Hindlimb muscle (tissue), 1 donor: ENCODE measurements around the gene MAP3K13. TPM values are rescaled to one million over a fixed set of nuclear protein-coding genes. Genes with fewer than 3 reads are reported as not detected.
"Not testable (repeated sequence)": the region's sequence is repeated elsewhere in the genome, so short reads cannot be mapped to it uniquely, and the experiment has no call there.

Experiments used
- DNase-seq: peaks from one replicate; pipeline ENCODE4 v3.0.0-alpha.2; 2013
- polyA plus RNA-seq: library from polyadenylated mRNA; unstranded; fragments of 120-200 nt; gene quantifications from one replicate; pipeline ENCODE4 v1.2.1, GENCODE V29; 2013; ENCODE audit not compliant: insufficient read length

The MAP3K13 gene
- polyA plus RNA-seq, 1 donor, result 14.0 TPM

DNA sequence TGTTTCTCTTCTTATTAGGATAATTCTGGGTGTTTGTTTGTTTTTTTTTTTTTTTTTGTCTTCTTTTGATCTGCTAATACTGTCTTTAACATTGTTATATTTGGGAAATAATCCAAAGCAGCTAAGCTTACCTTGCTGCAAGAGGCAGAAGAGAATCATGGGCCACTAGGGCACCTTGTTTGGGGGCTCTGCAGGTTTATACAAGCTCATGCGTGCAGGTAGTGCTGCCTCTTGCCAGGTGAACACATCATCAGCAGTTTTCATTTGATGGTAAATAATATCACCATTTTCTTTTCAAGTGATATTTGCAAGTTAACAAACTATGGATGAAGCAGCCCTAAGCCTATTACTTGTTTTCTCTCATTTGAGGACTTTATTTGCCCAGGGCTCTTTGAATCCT lies 37.9 kb downstream of the MAP3K13 start:
- DNase-seq, result no peak

DNA sequence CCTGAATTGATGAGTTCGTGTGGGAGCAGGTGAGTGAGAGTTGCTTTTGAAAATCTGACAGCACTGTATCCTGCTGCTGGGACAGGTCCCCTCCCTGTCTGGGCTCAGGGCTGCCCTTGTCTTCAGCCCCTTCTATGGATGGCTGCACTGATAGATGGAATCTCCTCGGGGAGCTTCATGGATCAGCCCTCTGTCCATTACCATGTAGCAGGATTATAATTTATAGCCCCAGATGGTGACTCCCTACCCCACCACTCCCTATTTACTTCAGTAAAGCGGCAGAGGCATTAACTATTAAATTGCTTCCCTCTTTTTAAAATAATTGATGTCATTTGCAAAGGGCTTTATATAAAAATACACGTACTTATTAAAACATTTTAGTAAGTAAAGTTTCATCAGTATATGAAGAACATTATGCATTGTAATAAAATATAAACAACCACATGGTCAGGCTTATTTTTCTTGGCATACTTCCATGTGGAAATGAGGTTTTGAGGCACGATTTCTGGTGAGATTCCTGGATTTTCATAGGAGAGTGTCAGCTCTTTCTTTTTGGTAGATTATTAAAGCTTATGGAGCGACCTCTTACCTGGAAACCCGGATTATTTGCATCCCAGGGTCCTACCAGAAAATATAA lies 38.5 kb downstream of the MAP3K13 start:
- DNase-seq, result no peak

DNA sequence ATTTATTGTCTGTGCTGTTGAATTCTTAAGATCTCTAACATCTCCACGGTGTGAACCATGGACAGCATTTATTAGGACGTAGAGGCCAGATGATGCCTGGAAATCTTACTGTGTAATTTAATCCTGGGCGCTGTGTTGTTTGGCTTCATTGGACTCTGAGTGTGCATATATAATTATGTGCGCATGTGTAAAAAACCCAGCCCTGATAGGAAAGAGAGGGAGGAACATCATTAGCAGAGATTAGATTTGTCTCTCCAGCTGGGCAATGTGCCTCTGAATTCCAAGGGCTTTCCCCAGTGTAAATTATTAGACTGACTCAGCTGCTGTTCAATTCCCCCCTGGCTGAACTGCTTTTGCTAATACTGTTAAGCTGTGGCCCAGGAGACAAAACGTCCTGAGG lies 39.6 kb downstream of the MAP3K13 start:
- peak; percentile 15 for DNase-seq

DNA sequence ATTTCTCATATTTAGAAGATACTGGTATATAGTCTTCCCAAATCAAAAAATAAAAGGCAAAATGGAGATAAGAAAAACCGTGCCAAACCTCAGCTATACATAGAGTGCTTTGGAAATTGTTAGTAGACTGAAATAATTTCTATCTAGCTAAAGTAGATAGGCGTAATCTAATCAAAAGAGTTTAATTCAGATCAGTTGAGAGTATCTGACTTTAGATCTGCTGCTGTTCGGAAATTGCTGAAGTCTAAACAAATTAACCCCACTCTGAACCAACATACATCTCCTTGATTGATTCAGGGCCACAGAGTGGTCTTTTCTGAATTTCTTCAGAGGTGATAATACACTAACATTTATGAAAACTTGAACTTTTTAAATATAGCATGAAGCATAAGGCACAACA lies 40.1 kb downstream of the MAP3K13 start:
- DNase-seq, result no peak

DNA sequence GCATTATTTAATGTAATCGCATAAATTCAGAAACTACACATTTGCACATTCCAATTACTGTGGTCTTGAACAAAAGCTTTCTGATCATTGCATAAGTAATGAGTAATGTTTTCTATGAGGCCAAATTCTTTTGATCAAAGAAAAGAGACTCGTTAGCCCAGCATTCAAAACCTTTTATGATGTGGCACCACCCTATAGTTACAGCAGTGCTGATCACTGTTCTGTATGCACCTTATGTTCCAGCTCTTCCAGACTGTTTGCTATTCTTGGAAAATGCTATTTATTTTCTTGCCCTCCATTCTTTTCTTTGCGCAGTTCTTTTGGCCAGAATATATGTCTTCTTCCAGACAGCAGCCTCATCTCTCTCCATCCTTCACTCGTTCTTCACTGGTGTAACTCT lies 42.3 kb downstream of the MAP3K13 start:
- no peak for DNase-seq

DNA sequence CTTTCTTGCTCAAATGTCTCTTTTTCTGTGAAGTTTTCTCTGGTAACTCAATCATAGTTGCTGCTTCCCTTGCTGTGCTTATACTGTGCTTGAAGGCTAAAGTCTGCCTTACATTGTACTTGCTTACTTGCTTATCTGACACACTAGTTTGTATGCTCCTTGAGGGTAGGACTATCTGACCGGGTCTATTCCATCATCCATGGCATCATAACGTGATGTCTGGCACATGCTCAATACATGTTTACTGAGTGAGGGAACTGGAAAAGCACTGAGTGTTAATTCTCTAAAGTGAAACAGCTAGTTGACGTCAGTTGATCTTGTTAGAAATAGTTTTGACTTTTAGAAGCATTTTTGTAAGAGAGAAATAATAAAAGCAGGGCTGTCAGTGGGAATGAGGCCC lies 42.7 kb downstream of the MAP3K13 start:
- DNase-seq, result no peak

DNA sequence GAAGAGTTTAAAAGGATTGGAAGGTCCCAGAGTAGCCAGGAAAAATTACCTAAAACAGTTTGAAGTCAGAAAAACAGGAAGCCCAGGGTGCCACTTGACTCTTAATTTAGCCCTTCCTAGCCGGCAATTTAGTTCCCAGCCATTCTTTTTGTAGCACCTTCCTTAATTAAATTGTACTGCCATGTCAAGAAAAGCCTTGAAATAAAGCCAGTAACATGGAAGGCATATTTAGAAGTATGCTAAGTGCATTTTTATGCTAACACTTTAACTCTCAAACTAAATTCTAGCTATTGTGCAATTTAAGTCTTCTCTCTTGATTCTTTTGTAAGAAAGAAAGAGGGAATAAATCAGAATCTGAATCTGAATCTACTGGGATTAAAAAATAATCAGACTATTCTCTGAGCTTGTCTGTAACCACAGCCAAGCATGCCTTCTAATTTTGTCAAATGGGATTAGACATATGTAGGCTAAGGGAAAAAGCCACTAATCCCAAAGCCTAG lies 43.2 kb downstream of the MAP3K13 start:
- DNase-seq, result no peak

DNA sequence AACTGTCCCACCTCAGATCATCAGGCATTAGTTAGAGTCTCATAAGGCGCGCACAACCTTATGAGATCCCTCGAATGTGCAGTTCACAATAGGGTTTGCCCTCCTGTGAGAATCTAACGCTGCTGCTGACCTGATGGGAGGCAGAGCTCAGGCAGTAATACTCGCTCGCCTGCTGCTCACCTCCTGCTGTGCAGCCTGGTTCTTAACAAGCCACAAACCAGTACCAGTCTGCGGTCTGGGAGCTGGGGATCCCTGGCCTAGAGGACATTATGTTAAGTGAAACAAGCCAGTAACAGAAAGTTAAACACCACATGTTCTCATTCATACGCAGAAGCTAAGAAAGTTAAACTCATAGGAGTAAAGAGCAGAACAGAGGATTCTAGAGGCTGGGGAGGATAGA lies 47.0 kb downstream of the MAP3K13 start:
- DNase-seq, result no peak

DNA sequence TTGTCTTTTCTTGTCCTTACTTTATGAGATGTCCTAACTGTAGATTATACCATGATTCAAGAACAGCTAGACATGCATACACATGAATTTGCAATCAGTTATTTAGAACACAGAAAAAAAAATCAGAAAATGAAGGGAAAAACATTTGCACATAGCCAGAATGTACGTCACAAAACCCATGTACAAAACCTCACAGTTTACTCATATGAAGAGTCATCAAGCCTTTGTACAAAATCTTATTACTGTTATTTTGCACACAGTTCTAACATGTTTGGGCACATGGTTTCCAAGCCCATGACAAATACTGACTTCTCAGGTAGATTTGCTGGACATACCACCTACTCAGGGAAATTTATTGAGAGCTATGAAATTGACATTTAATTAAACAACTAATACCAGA lies 48.2 kb downstream of the MAP3K13 start:
- no peak for DNase-seq

DNA sequence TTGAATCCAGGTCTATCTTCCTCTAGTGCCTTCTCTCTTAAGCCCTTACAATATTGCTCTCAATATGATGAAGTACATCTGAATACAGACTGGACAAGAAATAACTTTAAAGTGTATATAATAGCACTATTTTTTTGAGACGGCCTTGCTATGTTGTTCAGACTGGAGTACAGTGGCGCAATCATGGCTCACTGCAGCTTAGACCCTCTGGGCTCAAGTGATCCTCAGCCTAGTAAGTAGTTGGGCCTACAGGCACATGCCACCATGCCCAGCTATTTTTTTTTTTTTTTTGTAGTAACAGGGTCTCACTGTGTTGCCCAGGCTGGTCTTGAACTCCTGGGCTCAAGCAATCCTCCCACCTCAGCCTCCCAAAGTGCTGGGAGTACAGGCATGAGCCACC lies 53.6 kb downstream of the MAP3K13 start:
- no peak for DNase-seq

DNA sequence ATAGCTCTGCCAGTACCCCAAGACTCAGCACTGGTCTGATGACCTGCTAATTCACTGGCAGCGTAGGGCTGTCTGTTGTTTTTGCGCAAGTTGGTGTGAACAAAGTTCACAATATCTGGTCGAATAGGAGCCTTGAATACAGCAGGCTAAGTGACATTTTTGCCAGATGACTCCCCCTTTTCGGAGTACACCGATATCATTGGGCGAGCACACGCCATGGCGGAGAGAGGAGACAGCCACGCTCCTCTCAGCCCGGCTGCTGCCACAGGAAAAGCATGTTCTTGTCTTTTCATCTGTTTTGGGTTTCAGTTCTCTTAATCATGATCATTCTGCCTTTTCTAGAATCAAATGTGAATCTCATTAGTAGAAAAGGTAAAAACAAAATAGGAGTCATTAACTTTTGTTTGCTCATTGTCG lies 55.6 kb downstream of the MAP3K13 start:
- not testable (repeated sequence) for DNase-seq

DNA sequence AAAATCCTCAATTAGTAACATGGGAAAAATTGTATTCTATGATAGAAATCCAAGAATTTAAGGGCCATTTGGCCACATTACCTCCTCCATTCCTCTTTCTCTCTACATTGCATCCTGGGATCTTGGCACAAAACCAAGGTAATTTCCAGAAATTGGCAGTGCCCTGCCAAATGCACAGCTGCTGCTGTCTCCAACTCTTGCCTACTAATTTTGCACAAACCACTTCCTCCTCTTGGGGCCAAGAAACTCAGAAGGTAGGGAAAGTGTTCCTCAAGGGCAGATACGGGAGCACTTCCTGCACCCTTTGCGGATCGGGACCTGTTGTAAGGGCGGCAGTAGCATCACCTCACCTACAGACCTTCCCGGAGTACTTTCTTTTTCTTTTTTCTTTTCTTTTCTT lies 57.8 kb downstream of the MAP3K13 start:
- peak; percentile 13 for DNase-seq

DNA sequence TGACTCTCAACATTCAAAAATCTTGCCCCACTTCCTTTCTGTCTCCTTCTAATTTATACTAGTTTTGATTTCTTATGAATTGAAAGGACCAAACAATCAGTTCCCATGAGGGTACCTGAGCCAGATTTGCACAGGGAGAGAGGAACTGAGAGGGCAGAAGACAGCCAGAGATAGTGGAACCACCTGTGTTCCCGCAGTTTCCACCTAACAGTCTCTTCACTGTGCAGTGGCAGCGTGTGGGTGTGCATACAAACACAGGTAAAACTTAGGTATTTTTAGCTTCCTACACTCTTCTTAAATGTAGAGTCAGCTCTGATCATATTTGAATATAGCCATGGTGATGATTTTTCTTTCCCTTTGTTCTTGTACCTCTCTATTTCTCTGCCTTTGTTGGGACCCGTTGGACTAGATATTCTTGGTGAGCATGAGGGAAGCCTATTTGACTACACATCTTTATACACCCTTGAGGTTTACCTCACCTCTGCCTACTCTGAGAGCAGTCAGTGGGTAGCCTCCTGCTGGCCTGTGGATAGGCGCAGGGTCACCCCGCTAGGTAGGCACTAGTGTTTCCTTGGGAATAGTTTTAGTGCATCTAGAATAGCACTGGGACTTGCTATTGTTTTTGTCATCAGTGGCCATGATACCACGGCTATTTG lies 58.8 kb downstream of the MAP3K13 start:
- no peak for DNase-seq

DNA sequence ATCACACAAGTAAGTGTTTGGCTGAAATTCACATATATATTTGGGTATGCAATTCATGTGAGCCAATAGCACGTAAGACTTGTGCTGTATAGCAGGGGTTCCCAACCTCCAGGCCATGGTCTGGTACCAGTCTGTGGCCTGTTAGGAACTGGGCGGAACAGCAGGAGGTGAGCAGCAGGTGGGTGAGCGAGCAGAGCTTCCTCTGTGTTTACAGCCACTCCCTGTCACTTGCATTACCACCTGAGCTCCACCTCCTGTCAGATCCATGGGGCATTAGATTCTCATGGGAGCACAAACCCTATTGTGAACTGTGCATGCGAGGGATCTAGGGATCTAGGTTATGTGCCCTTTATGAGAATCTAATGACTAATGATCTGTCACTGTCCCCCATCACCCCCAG lies 59.7 kb downstream of the MAP3K13 start:
- DNase-seq, result no peak

DNA sequence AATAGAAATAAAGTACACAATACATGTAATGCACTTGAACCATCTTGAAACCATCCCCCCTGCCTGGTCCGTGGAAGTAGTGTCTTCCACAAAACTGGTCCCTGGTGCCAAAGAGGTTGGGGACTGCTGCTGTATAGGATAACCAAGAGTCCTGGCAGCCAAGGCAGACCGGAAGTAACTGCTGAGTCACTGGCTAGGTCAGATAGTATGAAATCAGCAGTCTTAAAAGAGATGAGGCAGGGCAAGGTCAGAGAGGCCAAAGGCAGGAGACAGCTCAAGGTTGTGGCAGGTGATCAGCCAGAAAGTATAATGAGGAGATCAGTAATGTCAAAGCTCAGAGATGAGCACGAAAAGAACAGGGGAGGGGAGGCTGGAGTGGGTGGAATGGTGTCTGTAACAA lies 60.2 kb downstream of the MAP3K13 start:
- DNase-seq, result no peak

DNA sequence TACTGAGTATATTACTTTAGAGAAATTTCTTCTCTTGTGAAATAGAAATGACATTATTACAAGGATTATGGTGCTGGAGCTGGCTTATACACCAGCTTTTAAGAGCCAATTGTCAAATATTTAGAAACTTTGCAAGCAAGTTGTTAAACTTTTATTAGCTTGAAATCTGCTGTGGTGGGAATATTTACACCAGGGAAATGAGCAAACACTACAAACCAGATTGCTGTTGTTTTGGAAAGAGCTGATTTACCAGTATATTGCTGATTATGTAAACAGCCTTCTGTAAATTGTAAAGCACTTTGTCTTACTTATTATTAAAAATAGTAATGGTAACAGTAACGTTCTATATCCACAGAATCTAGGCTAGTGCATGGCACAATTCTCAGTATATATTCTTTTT lies 61.5 kb downstream of the MAP3K13 start:
- DNase-seq, result no peak

DNA sequence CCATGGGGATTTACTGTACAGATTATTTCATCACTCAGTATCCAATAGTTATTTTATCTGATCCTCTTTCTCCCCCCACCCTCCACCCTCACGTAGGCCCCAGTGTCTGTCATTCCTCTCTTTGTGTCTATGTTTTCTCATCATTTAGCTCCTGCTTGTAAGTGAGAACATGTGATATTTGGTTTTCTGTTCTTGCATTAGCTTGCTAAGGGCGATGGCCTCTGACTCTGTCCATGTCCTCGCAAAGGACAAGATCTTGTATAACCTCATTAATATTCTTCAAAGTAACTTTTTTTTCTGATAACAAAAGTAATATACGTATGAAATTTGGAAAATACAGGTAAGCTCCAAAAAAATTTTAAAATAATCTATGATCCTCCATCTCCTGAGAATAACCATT lies 67.4 kb downstream of the MAP3K13 start:
- no peak for DNase-seq

DNA sequence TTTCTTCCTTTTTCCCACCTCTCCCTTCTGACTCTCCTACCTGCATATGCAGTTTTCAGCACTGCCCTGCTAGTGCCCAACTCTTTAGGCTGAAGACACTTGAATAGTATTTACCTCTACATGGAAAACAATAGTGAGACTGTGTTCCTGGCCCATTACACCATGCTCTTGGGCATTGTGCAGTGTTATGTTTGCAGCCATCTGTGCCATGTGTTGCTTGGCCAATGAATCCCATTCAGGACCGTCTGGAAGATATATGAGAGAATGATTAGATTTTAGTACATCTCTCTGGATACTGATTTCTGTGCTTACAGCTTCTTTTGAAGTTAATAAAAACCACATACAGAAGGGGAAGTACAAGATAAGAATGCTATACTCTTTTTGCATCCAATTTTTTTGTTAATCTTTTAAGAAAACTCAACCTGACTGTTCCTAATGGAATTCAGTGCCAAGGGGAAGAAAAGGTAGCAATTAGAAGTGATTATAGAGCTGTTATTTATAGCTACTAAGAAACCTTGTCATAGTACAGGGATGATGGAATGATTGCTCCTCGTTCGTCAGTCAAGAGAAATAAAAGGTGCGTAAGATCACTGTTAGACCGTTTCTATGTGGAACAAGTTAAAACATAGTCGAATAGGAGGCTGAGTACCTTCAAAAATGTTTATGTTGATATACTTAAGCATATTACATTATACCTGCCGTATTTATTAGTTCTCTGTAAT lies 77.0 kb downstream of the MAP3K13 start:
- DNase-seq, result no peak

DNA sequence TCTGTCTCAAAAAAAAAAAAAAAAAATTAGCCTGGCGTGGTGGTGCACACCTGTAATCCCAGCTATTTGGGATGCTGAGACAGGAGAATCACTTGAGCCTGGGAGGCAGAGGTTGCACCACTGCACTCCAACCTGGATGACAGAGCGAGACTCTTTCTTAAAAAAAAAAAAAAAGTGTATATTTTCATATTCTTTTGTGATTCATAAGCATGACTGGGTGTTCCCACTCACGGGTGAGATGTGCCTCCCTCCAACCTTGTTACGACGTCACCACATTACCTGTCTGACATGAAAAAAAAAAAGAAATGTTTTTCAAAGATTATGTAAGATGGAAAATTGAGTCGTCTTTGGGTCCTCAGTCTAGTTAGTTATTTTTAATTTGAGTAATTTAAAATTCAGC lies 79.1 kb downstream of the MAP3K13 start:
- DNase-seq, result no peak

DNA sequence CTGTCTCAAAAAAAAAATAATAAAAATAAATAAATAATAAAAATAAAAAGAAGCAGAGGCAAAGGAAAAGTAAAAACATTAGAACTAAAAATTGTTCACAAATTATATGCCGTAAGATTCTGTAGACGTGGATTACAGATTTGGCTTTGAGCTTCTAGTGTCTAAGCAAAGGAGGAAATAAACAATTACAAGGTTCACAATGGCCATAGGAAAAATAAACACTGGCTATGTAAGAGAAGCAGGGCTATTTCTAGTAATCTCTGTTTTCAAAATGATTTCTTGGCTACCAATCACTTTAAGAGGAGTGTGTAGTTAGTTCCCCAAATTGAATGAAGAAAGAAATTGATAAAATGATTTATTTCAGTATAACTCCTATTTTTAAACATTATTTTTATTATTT lies 81.4 kb downstream of the MAP3K13 start:
- no peak for DNase-seq

DNA sequence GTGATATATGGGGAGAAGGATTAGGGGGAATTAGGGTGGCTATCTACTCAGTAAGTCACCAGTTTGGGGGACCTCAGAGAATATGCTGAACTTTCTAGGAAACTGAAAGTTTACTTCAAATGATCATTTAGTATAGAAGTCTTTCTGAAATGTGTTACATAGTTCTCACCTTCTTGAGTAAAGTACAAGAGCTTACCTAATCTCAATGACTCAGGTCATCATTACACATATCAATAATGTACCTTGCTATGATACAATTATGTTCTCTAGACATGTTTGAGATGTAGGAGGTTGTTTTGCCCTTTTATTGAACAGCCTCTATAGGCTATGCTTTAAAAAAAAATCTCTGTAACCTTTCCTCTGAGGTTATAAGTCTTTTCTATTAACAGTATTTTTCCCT lies 85.2 kb downstream of the MAP3K13 start:
- no peak for DNase-seq

DNA sequence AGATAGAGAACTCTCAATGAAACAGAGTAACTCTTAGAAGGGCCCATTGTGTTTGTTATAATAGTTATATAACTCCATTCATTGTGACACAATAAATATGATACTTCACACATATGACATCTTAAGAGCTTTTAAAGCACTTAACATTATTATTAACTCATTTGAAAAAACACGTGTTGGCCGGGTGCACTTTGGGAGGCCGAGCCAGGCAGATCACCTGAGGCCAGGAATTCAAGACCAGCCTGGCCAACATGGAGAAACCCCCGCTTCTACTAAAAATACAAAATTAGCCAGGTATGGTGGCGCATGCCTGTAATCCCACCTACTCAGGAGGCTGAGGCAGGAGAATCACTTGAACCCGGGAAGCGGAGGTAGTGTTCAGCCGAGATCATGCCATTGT lies 88.5 kb downstream of the MAP3K13 start:
- DNase-seq, result not testable (repeated sequence)

DNA sequence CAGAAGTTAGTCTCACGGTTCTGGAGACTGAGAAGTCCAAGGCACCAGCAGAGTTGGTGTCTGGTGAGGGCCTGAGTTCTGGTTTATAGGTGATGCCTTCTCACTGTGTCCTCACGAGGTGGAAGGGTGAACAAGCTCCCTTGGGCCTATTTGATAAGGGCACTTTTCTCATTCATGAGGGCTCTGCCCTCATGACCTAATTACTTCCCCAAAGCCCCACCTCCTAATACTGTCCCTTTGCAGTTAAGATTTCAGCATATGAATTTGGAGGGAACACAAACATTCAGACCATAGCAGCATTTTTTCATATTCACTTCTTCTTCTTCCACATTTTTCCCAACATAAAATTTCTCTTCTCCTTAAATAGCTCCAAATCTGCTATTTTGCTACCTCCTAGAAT lies 94.4 kb downstream of the MAP3K13 start:
- no peak for DNase-seq

DNA sequence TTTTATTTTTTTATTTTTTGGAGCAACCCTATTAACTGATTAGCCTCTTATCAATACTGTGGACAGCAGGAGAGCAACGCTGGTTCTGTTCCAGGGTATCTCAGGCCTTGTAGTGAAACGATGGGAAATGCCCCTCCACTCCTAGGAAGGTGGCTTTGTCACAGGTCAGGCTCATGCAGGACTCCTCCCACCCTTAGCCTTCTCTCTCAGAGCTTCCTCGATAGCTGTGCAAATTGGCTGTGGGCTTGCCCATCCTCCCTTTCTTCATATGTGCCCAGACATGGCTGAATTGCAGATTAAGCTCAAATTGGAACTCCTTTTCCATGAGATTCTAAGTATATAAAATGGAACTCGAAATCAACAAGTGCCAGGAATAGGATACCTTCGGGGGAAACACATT lies 97.4 kb downstream of the MAP3K13 start:
- DNase-seq, result no peak
